IPS DF 6.9 (cell line): ENCODE results near the gene ARHGEF40.

Source experiments
- DNase-seq: peaks from one replicate; pipeline ENCODE4 v3.0.0-alpha.2; 2013; ENCODE audit warnings: low read depth, low spot score
- H3K27ac ChIP-seq: one replicate; pipeline ENCODE4 v1.5.1; 2013; ENCODE audit warnings: low read length, control low read depth
- H3K27me3 ChIP-seq: 2 replicates; pipeline ENCODE4 v1.6.1; 2013; ENCODE audit warnings: mild to moderate bottlenecking, low read length; ENCODE audit not compliant: control insufficient read depth, insufficient read depth
- H3K36me3 ChIP-seq: 2 replicates; pipeline ENCODE4 v1.6.1; 2013; ENCODE audit warnings: low read length; ENCODE audit not compliant: control insufficient read depth, insufficient read depth
- H3K4me1 ChIP-seq: 2 replicates; pipeline ENCODE4 v1.6.1; 2013; ENCODE audit warnings: low read length; ENCODE audit not compliant: control insufficient read depth, insufficient read depth
- H3K4me3 ChIP-seq: 2 replicates; pipeline ENCODE4 v1.5.1; 2013; ENCODE audit warnings: mild to moderate bottlenecking, low read length
- H3K9me3 ChIP-seq: 2 replicates; pipeline ENCODE4 v1.6.1; 2013; ENCODE audit warnings: low read length, inconsistent platforms; ENCODE audit not compliant: control insufficient read depth, insufficient read depth
- WGBS: extraction: QIAGEN DNeasy Blood & Tissue Kit; methylation state at CpG from one replicate; pipeline ENCODE4 v1.1.7; 2013; ENCODE audit warnings: mixed read lengths, missing lambda C conversion rate; ENCODE audit not compliant: insufficient read length, insufficient coverage; 5-methylcytosine and 5-hydroxymethylcytosine counted together

ARHGEF40 gene

GRCh38 chr14:21106498-21107282 lies 36.6 kb downstream of the ARHGEF40 start:
- Histone ChIP-seq H3K9me3 (no peaks in the 10 kb centered on the region), H3K36me3 (no peaks in the 10 kb centered on the region), H3K27me3 (no peaks in the 10 kb centered on the region), H3K4me3 (no peak overlapping the region), H3K27ac (no peak overlapping the region), H3K4me1 (peaks cover 15% of the 10 kb centered on the region)
- no CpG with 5 or more reads among the region's 11 CpGs for WGBS
- no peak for DNase-seq

DNA sequence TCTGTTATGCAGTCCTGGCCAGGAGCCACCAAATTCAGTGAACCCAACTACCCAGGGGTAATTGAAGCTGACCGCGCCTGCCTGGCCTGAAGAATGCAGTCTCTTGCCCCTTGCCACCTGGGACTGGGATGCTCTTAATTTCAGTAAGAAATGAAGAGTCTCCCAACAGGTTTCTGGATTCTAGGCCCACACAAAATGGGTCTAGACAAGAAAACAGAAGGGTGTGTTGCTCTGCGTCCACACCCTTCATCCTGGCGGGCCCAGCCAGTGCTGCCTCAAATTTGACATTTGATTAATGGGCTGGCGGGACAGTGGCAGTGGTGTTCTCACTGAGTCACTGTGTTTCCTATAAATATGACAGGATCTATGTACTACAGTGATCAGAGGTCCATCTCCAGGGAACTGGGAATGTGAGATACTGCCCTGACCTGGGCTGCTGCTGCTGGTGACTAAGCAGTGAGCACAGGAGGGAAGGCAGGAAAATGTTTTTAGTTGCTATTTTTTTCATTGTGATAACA lies 37.2 kb downstream of the ARHGEF40 start:
- Histone ChIP-seq H3K27me3 (no peaks in the 10 kb centered on the region), H3K36me3 (no peaks in the 10 kb centered on the region), H3K4me3 (no peak overlapping the region), H3K4me1 (peaks cover 9% of the 10 kb centered on the region), H3K9me3 (no peaks in the 10 kb centered on the region), H3K27ac (no peak overlapping the region)
- DNase-seq, result no peak
- WGBS, result no CpG with 5 or more reads among the region's 5 CpGs

- no CpG with 5 or more reads among the region's 4 CpGs for WGBS
These were observed 38.7 kb downstream of the ARHGEF40 start for GRCh38 chr14:21108791-21109190.

GRCh38 chr14:21109377-21110138 lies 39.5 kb downstream of the ARHGEF40 start:
- Histone ChIP-seq H3K9me3 (no peaks in the 10 kb centered on the region), H3K36me3 (no peaks in the 10 kb centered on the region), H3K4me3 (no peak overlapping the region), H3K27ac (no peak overlapping the region), H3K27me3 (no peaks in the 10 kb centered on the region), H3K4me1 (peaks cover 4% of the 10 kb centered on the region; the same call in 1 of the 2 replicates)
- no CpG with 5 or more reads among the region's 6 CpGs for WGBS
- no peak for DNase-seq

More at GRCh38 chr14:21108791-21109190, 38.7 kb downstream of the ARHGEF40 start:
- H3K27ac ChIP-seq, result no peak overlapping the region
- H3K4me1 ChIP-seq, result peaks cover 4% of the 10 kb centered on the region; the same call in 1 of the 2 replicates
- no peak for DNase-seq
- no peaks in the 10 kb centered on the region for H3K9me3 ChIP-seq
- no peaks in the 10 kb centered on the region for H3K36me3 ChIP-seq
- no peaks in the 10 kb centered on the region for H3K27me3 ChIP-seq
- H3K4me3 ChIP-seq, result no peak overlapping the region

GRCh38 chr14:21112255-21112654 lies 42.2 kb downstream of the ARHGEF40 start:
- WGBS, result no CpG with 5 or more reads among the region's 4 CpGs
- Histone ChIP-seq H3K36me3 (no peaks in the 10 kb centered on the region), H3K27ac (no peak overlapping the region), H3K9me3 (no peaks in the 10 kb centered on the region), H3K27me3 (no peaks in the 10 kb centered on the region), H3K4me3 (no peak overlapping the region), H3K4me1 (no peaks in the 10 kb centered on the region)
- DNase-seq, result no peak

DNA sequence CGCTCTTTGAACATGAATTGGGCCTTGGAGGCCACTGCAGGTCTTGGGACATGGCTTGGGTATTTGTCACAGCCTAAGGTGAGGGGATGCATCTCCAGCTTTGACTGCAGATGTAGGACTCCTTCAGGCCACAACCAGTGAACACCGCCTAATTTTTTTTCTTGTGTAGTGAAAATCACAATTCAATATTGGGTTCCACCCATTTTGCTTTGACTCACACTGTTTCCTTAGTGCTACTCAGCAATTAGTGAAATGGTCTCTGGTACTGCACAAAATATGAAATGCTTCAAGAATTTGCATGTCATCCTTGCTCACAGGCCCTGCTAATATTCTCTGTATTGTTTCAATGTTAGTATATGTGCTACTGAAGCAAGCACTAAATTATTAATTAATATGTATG lies 43.3 kb downstream of the ARHGEF40 start:
- WGBS, result no CpG with 5 or more reads among the region's 2 CpGs
- H3K4me3 ChIP-seq, result no peak overlapping the region

GRCh38 chr14:21118933-21119332 lies 48.8 kb downstream of the ARHGEF40 start:
- Histone ChIP-seq H3K4me3 (no peak overlapping the region), H3K9me3 (no peaks in the 10 kb centered on the region), H3K27ac (no peak overlapping the region), H3K27me3 (no peaks in the 10 kb centered on the region), H3K4me1 (no peaks in the 10 kb centered on the region), H3K36me3 (no peaks in the 10 kb centered on the region)
- WGBS, result no CpG with 5 or more reads among the region's 3 CpGs
- DNase-seq, result no peak

More for the DNA sequence above, 43.3 kb downstream of the ARHGEF40 start:
- Histone ChIP-seq H3K27ac (no peak overlapping the region), H3K9me3 (no peaks in the 10 kb centered on the region), H3K27me3 (no peaks in the 10 kb centered on the region), H3K4me1 (no peaks in the 10 kb centered on the region), H3K36me3 (no peaks in the 10 kb centered on the region)
- DNase-seq, result no peak

DNA sequence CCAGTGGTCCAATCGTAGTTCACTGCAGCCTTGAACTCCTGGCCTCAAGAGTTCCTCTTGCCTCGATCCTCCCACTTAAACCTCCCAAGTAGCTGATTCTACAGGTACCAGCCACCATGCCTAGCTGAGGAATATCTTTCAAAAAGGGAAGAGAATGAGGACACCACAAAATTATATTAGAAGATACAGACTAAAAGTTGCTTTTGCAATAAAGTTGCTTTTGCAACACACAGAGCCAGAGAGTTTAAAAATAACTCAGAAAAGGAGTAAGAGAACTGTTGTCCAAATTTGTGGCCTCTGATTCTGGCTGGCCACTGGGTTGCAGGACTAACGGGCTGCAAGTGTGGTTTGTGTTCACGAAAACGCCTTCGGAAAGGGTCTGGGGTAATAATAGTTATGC lies 50.6 kb downstream of the ARHGEF40 start:
- Histone ChIP-seq H3K36me3 (no peaks in the 10 kb centered on the region), H3K4me1 (no peaks in the 10 kb centered on the region), H3K4me3 (no peak overlapping the region), H3K27me3 (no peaks in the 10 kb centered on the region), H3K9me3 (no peaks in the 10 kb centered on the region), H3K27ac (no peak overlapping the region)
- DNase-seq, result no peak
- no CpG with 5 or more reads among the region's 6 CpGs for WGBS

GRCh38 chr14:21121122-21121521 lies 51.0 kb downstream of the ARHGEF40 start:
- Histone ChIP-seq H3K27ac (no peak overlapping the region), H3K9me3 (no peaks in the 10 kb centered on the region), H3K27me3 (no peaks in the 10 kb centered on the region), H3K36me3 (no peaks in the 10 kb centered on the region), H3K4me1 (no peaks in the 10 kb centered on the region), H3K4me3 (no peak overlapping the region)
- no CpG with 5 or more reads among the region's 1 CpG for WGBS
- DNase-seq, result no peak

DNA sequence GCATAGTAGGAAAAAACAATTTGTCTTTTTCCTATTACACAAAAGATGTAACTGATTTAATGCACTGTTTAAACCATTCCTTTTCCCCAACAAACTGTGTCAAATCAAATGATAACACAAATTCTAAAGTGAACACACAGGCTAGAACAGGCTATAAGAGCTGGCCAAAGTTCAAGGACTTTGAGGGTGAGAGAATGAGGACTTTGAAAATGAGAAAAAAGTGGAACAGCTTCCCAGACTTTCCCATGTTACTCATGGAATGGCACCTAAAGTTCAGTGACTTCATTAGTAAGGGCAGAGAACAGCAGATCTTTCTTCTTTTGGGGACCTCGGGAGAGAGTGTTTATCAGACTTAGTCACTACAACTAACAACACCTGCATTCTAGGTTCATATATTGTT lies 53.3 kb downstream of the ARHGEF40 start:
- H3K27me3 ChIP-seq, result no peaks in the 10 kb centered on the region
- H3K4me1 ChIP-seq, result no peaks in the 10 kb centered on the region
- no peak overlapping the region for H3K27ac ChIP-seq
- DNase-seq, result no peak
- H3K9me3 ChIP-seq, result no peaks in the 10 kb centered on the region
- H3K4me3 ChIP-seq, result no peak overlapping the region
- WGBS, result no CpG with 5 or more reads among the region's 1 CpG
- no peaks in the 10 kb centered on the region for H3K36me3 ChIP-seq
